H1 (cell line): ENCODE results near the gene VSTM4. TPM values are rescaled to one million over a fixed set of nuclear protein-coding genes. Genes with fewer than 3 reads are reported as not detected.

Source experiments
- CTCF ChIA-PET: fragments of 300-600 bp; sonication (Branson Sonifier 250); formaldehyde crosslinking; loops from one replicate; lab custom pipeline; 2021; ENCODE audit not compliant: partially characterized antibody; lab: Charles Lee
- POLR2A ChIA-PET: fragments of 300-600 bp; sonication (Branson Sonifier 250); formaldehyde crosslinking; loops from one replicate; lab custom pipeline; 2021; ENCODE audit warnings: inconsistent platforms; ENCODE audit not compliant: partially characterized antibody; lab: Charles Lee
- DNase-seq, 2 experiments: peaks; one replicate each; pipeline versions ENCODE4 v3.0.0 to v3.0.0-alpha.2; 2010 to 2022; ENCODE audit warnings: low spot score in 2 of 2, low read depth in 1 of 2, mixed read lengths in 1 of 2
- FAIRE-seq: peaks from 2 replicates; lab custom pipeline; 2011; peaks lifted over from hg19 to GRCh38; lab: Jason Lieb, UNC
- H2AFZ ChIP-seq: 2 replicates; pipeline ENCODE4 v1.8.1; 2012; ENCODE audit warnings: low read length, inconsistent platforms
- H2AK5ac ChIP-seq: 2 replicates; pipeline ENCODE4 v1.6.1; 2013; ENCODE audit warnings: low read depth, low read length
- H2BK120ac ChIP-seq: replicated peaks from 2 replicates; pipeline ENCODE3; 2013; ENCODE audit warnings: low read depth, low read length, inconsistent platforms
- H2BK12ac ChIP-seq: 2 replicates; pipeline ENCODE4 v1.6.1; 2013; ENCODE audit warnings: low read depth, low read length
- H2BK15ac ChIP-seq: 2 replicates; pipeline ENCODE4 v1.6.1; 2013; ENCODE audit warnings: low read length
- H2BK20ac ChIP-seq: 2 replicates; pipeline ENCODE4 v1.6.1; 2013; ENCODE audit warnings: low read length
- H2BK5ac ChIP-seq: 2 replicates; pipeline ENCODE4 v1.6.1; 2013; ENCODE audit warnings: low read depth, low read length
- H3K14ac ChIP-seq: 2 replicates; pipeline ENCODE4 v1.6.1; 2013; ENCODE audit warnings: inconsistent platforms; ENCODE audit not compliant: insufficient read length
- H3K18ac ChIP-seq: 2 replicates; pipeline ENCODE4 v1.6.1; 2013; ENCODE audit warnings: low read length; ENCODE audit errors: extremely low read depth
- H3K23ac ChIP-seq: 2 replicates; pipeline ENCODE4 v1.6.1; 2013; ENCODE audit warnings: inconsistent platforms; ENCODE audit not compliant: insufficient read length
- H3K23me2 ChIP-seq: 2 replicates; pipeline ENCODE4 v1.6.1; 2013; ENCODE audit warnings: low read depth, low read length
- H3K27ac ChIP-seq: 2 replicates; pipeline ENCODE4 v1.6.1; 2011; ENCODE audit warnings: low read depth, low read length, inconsistent platforms
- H3K27me3 ChIP-seq, 4 experiments: replicated peaks in 1 of 4; 1 replicate in 1 of 4; 2 replicates in 3 of 4; pipeline versions ENCODE4 v1.6.1 to v1.8.1; 2011 to 2013; ENCODE audit warnings: low read length in 3 of 4, mild to moderate bottlenecking in 3 of 4, inconsistent platforms in 2 of 4, mixed read lengths in 2 of 4, moderate library complexity in 1 of 4; ENCODE audit not compliant: control insufficient read depth in 3 of 4, insufficient read depth in 3 of 4; ENCODE audit errors: extremely low read depth in 1 of 4
- H3K36me3 ChIP-seq, 4 experiments: 2 replicates each; pipeline versions ENCODE4 v1.6.1 to v1.8.1; 2011 to 2013; ENCODE audit warnings: mild to moderate bottlenecking in 4 of 4, low read length in 3 of 4, moderate library complexity in 2 of 4, control low read depth in 1 of 4, inconsistent platforms in 1 of 4; ENCODE audit not compliant: insufficient read depth in 4 of 4, control insufficient read depth in 2 of 4
- H3K4ac ChIP-seq: replicated peaks from 2 replicates; pipeline ENCODE3; 2013; ENCODE audit warnings: low read length, low read depth, mixed read lengths, inconsistent platforms; ENCODE audit not compliant: insufficient read length
- H3K4me1 ChIP-seq, 4 experiments: replicated peaks in 1 of 4; 1 replicate in 1 of 4; 2 replicates in 3 of 4; pipeline versions ENCODE4 v1.6.1 to v1.8.1; 2011 to 2013; ENCODE audit warnings: low read length in 3 of 4, inconsistent platforms in 2 of 4, mixed read lengths in 1 of 4; ENCODE audit not compliant: insufficient read depth in 4 of 4, control insufficient read depth in 3 of 4
- H3K4me2 ChIP-seq, 2 experiments: 2 replicates each; pipeline versions ENCODE4 v1.6.1 to v1.8.1; 2011 to 2013; ENCODE audit warnings: low read depth in 2 of 2, low read length in 2 of 2, control low read depth in 1 of 2, inconsistent platforms in 1 of 2, mild to moderate bottlenecking in 1 of 2; ENCODE audit not compliant: insufficient read depth in 1 of 2
- H3K4me3 ChIP-seq, 4 experiments: fragments of 200-600, 300-600 bp in 1 of 4; sonication (generic), shearing (Covaris generic), sonication (Bioruptor Twin) in 1 of 4; 2 replicates each; pipeline versions ENCODE4 v1.5.1 to v1.8.1; 2011 to 2016; ENCODE audit warnings: low read length in 4 of 4, low read depth in 3 of 4, control low read depth in 2 of 4, inconsistent platforms in 2 of 4, mild to moderate bottlenecking in 2 of 4, mixed read lengths in 1 of 4, moderate library complexity in 1 of 4; ENCODE audit not compliant: insufficient read depth in 2 of 4; ENCODE audit errors: extremely low read depth in 1 of 4
- H3K56ac ChIP-seq: replicated peaks from 2 replicates; pipeline ENCODE3; 2013; ENCODE audit warnings: low read depth, mild to moderate bottlenecking, mixed read lengths, low read length, inconsistent platforms; ENCODE audit not compliant: insufficient read length
- H3K79me1 ChIP-seq: 2 replicates; pipeline ENCODE4 v1.6.1; 2013; ENCODE audit warnings: low read depth, low read length, control low read depth
- H3K79me2 ChIP-seq, 2 experiments: 2 replicates each; pipeline versions ENCODE4 v1.6.1 to v1.8.1; 2012 to 2013; ENCODE audit warnings: low read length in 2 of 2, mild to moderate bottlenecking in 2 of 2, inconsistent platforms in 1 of 2; ENCODE audit not compliant: insufficient read depth in 2 of 2, control insufficient read depth in 1 of 2
- H3K9ac ChIP-seq, 4 experiments: replicated peaks in 1 of 4; 1 replicate in 1 of 4; 2 replicates in 3 of 4; pipeline versions ENCODE4 v1.6.1 to v1.8.1; 2011 to 2013; ENCODE audit warnings: low read depth in 3 of 4, low read length in 3 of 4, control low read depth in 2 of 4, mild to moderate bottlenecking in 2 of 4, moderate library complexity in 2 of 4, inconsistent platforms in 1 of 4; ENCODE audit errors: extremely low read depth in 1 of 4
- H3K9me3 ChIP-seq, 2 experiments: 2 replicates each; pipeline versions ENCODE4 v1.6.1 to v1.8.1; 2012 to 2013; ENCODE audit warnings: mild to moderate bottlenecking in 2 of 2, moderate library complexity in 2 of 2, control low read depth in 1 of 2, inconsistent platforms in 1 of 2, low read depth in 1 of 2, low read length in 1 of 2, mixed read lengths in 1 of 2; ENCODE audit not compliant: insufficient read depth in 2 of 2
- H4K20me1 ChIP-seq, 2 experiments: replicated peaks in 1 of 2; 2 replicates each; pipeline versions ENCODE3 to v1.8.1; 2011 to 2013; ENCODE audit warnings: inconsistent platforms in 2 of 2, low read length in 2 of 2, mild to moderate bottlenecking in 1 of 2; ENCODE audit not compliant: insufficient read depth in 2 of 2, control insufficient read depth in 1 of 2
- H4K5ac ChIP-seq: 2 replicates; pipeline ENCODE4 v1.6.1; 2013; ENCODE audit warnings: low read length, low read depth, mixed read lengths, inconsistent platforms; ENCODE audit not compliant: insufficient read length
- H4K8ac ChIP-seq: 2 replicates; pipeline ENCODE4 v1.8.0; 2013; ENCODE audit warnings: mild to moderate bottlenecking, moderate library complexity, low read length, inconsistent platforms; ENCODE audit not compliant: insufficient read depth; ENCODE audit errors: extremely low read depth
- H4K91ac ChIP-seq: replicated peaks from 2 replicates; pipeline ENCODE3; 2013; ENCODE audit warnings: low read length, mixed read lengths, inconsistent platforms; ENCODE audit not compliant: insufficient read length
- EZH2 ChIP-seq: fragments of 200-600 bp; sonication (generic); IDR thresholded peaks from 2 replicates; pipeline ENCODE4 v1.7.1; 2012; ENCODE audit warnings: low read depth, mild to moderate bottlenecking, moderate library complexity, low read length, inconsistent platforms; ENCODE audit not compliant: severe bottlenecking
- YY1 ChIP-seq: IDR thresholded peaks from 2 replicates; pipeline ENCODE4 v1.6.1; 2011; ENCODE audit warnings: low read depth, mild to moderate bottlenecking, low read length
- WGBS, 2 experiments: shearing (Covaris generic) in 1 of 2; methylation state at CpG; one replicate each; pipeline versions ENCODE4 v1.1.6 to v1.1.7; 2013 to 2015; ENCODE audit warnings: low lambda C conversion rate in 2 of 2, mixed read lengths in 2 of 2, inconsistent platforms in 1 of 2, low coverage in 1 of 2, missing lambda C conversion rate in 1 of 2; ENCODE audit not compliant: insufficient replicate concordance in 2 of 2, insufficient coverage in 1 of 2, insufficient read length in 1 of 2; ENCODE audit errors: extremely low coverage in 1 of 2, missing lambda C conversion rate in 1 of 2; 5-methylcytosine and 5-hydroxymethylcytosine counted together
- polyA plus RNA-seq, 7 experiments: library from polyadenylated mRNA; depleted of rRNA in 3 of 7; stranded (reverse) in 5 of 7; unstranded in 2 of 7; fragments of >200 nt in 5 of 7; fragments of 200-250 nt in 2 of 7; gene quantifications; 1 replicate in 5 of 7; 2 replicates in 1 of 7; 4 replicates in 1 of 7; pipeline versions ENCODE4 v1.2.1 to v1.2.3, GENCODE V29; 2011 to 2013; ENCODE audit warnings: missing spikeins in 2 of 7, mixed read lengths in 2 of 7
- total RNA-seq: library from RNA; stranded (reverse); fragmentation: NEBNext Ultra II Directional; extraction: Animal tissue kit (Norgen Biotek cat#: 25700); gene quantifications from 2 replicates; pipeline ENCODE4 v1.2.1, GENCODE V29; 2021

Gene VSTM4
- total and polyA plus RNA-seq, 2 of the 8 experiments (the other 6 are each of a cell fraction or from before 2014, with no cell fraction given), result 0.48 to 0.73 TPM

DNA sequence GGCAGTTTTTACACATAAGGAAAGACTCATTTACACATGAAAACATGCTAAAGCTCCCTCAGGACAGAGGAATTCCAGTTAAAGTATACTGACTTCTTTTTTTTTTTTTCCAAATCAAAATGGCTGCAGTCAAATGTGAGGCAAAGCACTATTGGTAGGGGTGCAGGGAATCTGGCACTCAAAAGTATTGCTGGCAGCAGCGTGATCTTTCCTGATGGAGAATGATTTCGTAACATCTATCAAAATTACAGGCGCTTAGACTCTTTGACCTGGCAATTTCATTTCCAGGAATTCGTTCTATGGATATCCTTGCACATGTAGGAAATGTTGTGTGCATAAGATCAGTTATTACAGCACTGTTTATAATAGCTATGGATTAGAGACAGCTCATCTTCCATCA, 65.7 kb downstream of the VSTM4 start:
- Histone ChIP-seq H3K4me1 (peaks cover 0 to 5% (median 1%) of the 10 kb centered on the region in 4 experiments; a peak in 2 of 7 replicates), H3K79me2 (no peaks in the 10 kb centered on the region), H3K18ac (no peak overlapping the region), H2BK5ac (no peak overlapping the region), H2BK120ac (no peak overlapping the region), H3K4me2 (no peak overlapping the region), H4K8ac (no peak overlapping the region), H3K23ac (no peak overlapping the region), H2BK20ac (no peak overlapping the region), H3K27ac (no peak overlapping the region), H3K9ac (no peak overlapping the region), H2AFZ (peak overlapping the region; percentile 42), H4K20me1 (no peaks in the 10 kb centered on the region), H3K14ac (no peak overlapping the region), H2BK15ac (no peak overlapping the region), H3K56ac (no peak overlapping the region), H3K79me1 (no peaks in the 10 kb centered on the region), H2AK5ac (no peak overlapping the region), H3K27me3 (no peaks in the 10 kb centered on the region; a peak in 1 of 7 replicates), H3K36me3 (no peaks in the 10 kb centered on the region), H3K23me2 (no peaks in the 10 kb centered on the region; the same call in 1 of the 2 replicates), H4K5ac (no peak overlapping the region), H3K4ac (no peak overlapping the region), H3K9me3 (no peaks in the 10 kb centered on the region), H4K91ac (no peak overlapping the region), H3K4me3 (no peak overlapping the region), H2BK12ac (no peak overlapping the region)
- TF ChIP-seq EZH2 (no peak), YY1 (peak; percentile 72; the same call in 1 of the 2 replicates)
- WGBS, 2 experiments, result 92% methylated on average over 4 of the region's 4 CpGs; no CpG with 5 or more reads in 1 of the 2 experiments
- DNase-seq (no peak), FAIRE-seq (peak; percentile 24)
- ChIA-PET CTCF (interaction anchor here (0.6 to 1.2 kb wide), 5 partner anchors 16 to 363 kb away, joined by 3 to 4 read pairs (median 3); no protein-coding TSS in a partner anchor), POLR2A (interaction anchor here (0.6 kb wide), 1 partner anchor 88 kb away, joined by 4 read pairs; no protein-coding TSS in a partner anchor)
